GM18907 (cell line): ENCODE measurements around the gene AZU1.
"Not testable (repeated sequence)": the region's sequence is repeated elsewhere in the genome, so short reads cannot be mapped to it uniquely, and the experiment has no call there.

Experiments
- ATAC-seq: cut with Tn5 transposase; IDR thresholded peaks from one replicate; pipeline ENCODE4 v1.9.1; 2021; ENCODE audit warnings: mild to moderate bottlenecking, moderate library complexity; ENCODE audit not compliant: unreplicated experiment

The AZU1 gene

GRCh38 chr19:824885-825284 is 2.8 kb upstream of the AZU1 start:
- ATAC-seq = no peak

- ATAC-seq = no peak
Measured at GRCh38 chr19:825897-826644, 1.6 kb upstream of the AZU1 start.

GRCh38 chr19:827314-827709 is 325 bp upstream of the AZU1 start:
- no peak for ATAC-seq

- ATAC-seq = no peak
Measured at GRCh38 chr19:829129-829758, 1.6 kb downstream of the AZU1 start.

- no peak for ATAC-seq
Measured at GRCh38 chr19:831407-832369, 4.1 kb downstream of the AZU1 start.

GRCh38 chr19:834216-834615 is 6.6 kb downstream of the AZU1 start:
- no peak for ATAC-seq

- no peak for ATAC-seq
Measured at GRCh38 chr19:835210-835810, 7.7 kb downstream of the AZU1 start.

- ATAC-seq = no peak
Measured at GRCh38 chr19:840519-841206, 13.0 kb downstream of the AZU1 start, which contains the start of gene PRTN3. Gene PRTN3, plus strand, starts transcription at chr19:840999. Its CDS starts 10 bp downstream, at chr19:841009.

- not testable (repeated sequence) for ATAC-seq
Measured at GRCh38 chr19:842802-843179, 15.2 kb downstream of the AZU1 start.

GRCh38 chr19:843180-843835 is 15.7 kb downstream of the AZU1 start:
- ATAC-seq = no peak

GRCh38 chr19:843836-844545 is 16.4 kb downstream of the AZU1 start:
- ATAC-seq = no peak

GRCh38 chr19:844546-844971 is 16.9 kb downstream of the AZU1 start:
- ATAC-seq = no peak

- no peak for ATAC-seq
Measured at GRCh38 chr19:845707-846521, 18.3 kb downstream of the AZU1 start.

GRCh38 chr19:848386-848921 is 20.8 kb downstream of the AZU1 start:
- ATAC-seq = no peak

GRCh38 chr19:849195-849594 is 21.6 kb downstream of the AZU1 start:
- not testable (repeated sequence) for ATAC-seq

- no peak for ATAC-seq
Measured at GRCh38 chr19:850221-850978, 22.8 kb downstream of the AZU1 start.

- ATAC-seq = no peak
Measured at GRCh38 chr19:850979-851335, 23.3 kb downstream of the AZU1 start.
